ENCODE data around the gene RFTN1.

Gene RFTN1

GRCh38 chr3:16486201-16486600, 27.3 kb downstream of the RFTN1 start:
- no peak for DNase-seq (ENCODE audit: low read depth)

GRCh38 chr3:16485395-16485992, 28.0 kb downstream of the RFTN1 start:
- DNase-seq (ENCODE audit: low read depth), result no peak

DNA sequence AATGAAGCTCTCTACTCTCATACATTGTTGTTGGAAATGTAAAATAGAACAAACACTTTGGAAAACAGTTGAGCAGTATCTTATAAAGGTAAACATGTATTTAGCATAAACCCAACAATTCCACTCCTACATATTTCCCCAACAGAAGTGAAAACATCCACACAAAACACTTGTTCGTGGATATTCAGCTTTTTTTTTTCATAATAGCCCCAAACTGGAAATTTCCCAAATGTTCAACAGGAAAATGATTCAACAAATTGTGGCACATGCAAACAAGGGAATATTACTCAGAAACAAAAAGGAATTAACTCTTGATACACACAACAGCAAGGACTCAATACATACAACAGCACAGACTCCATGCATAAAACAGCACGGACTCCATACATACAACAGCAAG, 28.5 kb downstream of the RFTN1 start:
- no peak for DNase-seq (ENCODE audit: low read depth)

GRCh38 chr3:16484216-16484615, 29.3 kb downstream of the RFTN1 start:
- DNase-seq (ENCODE audit: low read depth), result no peak

- DNase-seq (ENCODE audit: low read depth), result no peak
Observed at GRCh38 chr3:16482770-16483531, 30.5 kb downstream of the RFTN1 start.

- no peak for DNase-seq (ENCODE audit: low read depth)
Observed at GRCh38 chr3:16482194-16482769, 31.2 kb downstream of the RFTN1 start.

GRCh38 chr3:16481546-16481897, 32.0 kb downstream of the RFTN1 start:
- DNase-seq (ENCODE audit: low read depth), result no peak

GRCh38 chr3:16480861-16481545, 32.5 kb downstream of the RFTN1 start:
- DNase-seq (ENCODE audit: low read depth), result no peak

DNA sequence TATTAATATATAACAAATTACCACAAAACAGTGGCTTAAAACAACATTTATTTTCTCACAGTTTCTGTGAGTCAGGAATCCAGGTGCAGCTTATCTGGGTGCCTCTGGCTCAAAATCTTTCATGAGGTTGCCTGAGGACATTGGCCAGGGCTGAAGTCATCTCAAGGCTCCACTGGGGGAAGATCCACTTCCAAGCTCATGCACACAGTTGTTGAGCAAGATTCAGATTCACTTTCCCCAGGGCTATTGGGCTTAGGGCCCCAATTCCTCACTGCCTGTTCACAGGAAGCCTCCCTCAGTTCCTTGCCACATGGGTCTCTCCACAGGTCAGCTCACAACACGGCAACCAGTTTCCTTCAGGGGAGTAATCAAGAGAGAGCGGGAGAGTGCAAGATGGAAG, 35.0 kb downstream of the RFTN1 start:
- DNase-seq (ENCODE audit: low read depth), result no peak

GRCh38 chr3:16477521-16477920, 36.0 kb downstream of the RFTN1 start:
- no peak for DNase-seq (ENCODE audit: low read depth)

DNA sequence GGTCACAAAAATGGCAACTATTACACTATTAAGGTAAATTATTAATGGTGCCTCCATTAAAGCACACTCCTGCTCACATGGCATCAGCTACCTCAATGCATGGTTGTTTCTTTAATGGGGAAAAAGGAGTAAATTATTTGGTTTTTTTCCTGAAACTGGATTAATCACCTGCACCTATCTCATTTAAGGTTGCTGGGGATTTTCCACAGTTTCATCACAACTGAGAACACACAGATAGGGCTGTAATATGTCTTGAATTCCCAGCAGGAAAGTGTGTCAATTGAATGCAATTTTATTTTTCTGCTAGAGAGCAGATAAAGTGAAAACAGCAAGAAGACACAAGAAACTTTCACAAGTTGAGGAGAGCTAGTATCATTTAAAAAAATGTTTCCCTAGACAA, 36.4 kb downstream of the RFTN1 start:
- DNase-seq (ENCODE audit: low read depth), result no peak

DNA sequence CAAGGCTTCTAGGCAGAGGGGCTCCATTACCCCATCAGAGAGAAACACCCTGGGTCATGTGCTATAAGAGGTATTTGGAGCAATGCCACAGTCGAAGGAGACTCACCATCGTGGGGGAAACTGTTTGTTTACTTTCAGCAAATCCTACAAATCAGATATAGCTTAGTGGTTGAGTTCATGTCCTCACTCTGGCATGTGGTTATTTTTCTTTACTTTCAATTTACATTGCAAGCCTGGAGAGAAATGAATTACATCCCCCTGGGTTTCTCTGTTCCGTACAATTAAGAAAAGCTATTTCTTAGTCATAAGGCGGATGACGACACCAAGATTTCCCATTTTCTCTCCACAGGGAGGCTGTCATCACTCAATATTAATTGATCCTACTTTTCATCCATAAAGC, 36.9 kb downstream of the RFTN1 start:
- DNase-seq (ENCODE audit: low read depth), result no peak

DNA sequence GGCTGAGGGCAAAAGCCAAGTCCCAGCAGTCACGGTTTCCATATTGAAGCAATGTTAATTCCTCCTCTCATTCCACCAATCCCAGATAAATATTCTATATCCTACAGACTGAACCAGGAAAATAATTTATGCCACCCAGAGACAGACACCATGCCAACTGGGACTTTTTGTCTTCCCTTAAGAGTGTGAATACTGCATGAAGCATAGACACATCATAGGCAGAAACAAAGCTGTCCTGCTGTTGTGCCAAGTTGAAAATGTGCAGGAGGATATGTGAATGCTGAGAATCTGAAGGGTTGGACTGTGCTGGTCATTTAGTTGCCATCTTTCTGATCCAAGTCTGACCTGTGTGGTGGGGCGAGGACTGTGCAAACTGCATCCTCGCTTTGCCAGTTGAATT, 37.7 kb downstream of the RFTN1 start:
- no peak for DNase-seq (ENCODE audit: low read depth)

DNA sequence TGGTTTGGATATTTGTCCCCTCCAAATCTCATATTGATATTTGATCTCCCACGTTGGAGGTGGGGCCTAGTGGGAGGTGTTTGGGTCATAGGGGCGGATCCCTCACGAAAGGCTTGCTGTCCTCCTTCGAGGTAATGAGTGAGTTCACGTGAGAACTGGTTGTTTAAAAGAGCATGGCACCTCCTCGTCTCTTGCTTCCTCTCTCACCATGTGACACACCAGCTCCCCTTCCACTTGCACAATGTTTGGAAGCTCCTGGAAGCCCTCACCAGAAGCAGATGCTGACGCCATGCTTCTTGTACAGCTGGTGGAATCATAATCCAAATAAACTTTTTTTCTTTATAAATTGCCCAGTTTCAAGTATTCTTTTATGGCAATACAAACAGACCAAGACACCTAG, 38.6 kb downstream of the RFTN1 start:
- DNase-seq (ENCODE audit: low read depth), result no peak

DNA sequence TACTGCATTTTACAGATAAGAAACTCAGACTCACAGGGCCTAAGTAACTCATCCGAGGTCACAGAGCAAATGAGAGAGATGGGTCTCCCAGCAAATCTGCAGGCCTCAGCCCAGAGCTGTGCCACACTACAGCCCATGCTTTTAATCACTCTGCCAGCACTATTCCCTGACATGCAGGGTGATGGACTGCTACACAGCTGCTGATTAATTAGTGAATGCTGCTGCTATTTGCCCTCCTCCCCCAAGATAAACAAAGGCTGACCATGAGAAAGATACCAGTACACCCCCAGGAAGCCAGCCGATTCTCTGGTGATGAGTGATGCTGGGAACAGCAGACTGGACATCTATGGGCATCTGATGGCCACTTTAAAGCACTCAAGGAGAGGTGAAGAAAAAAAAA, 39.3 kb downstream of the RFTN1 start:
- no peak for DNase-seq (ENCODE audit: low read depth)

GRCh38 chr3:16472593-16472992, 40.9 kb downstream of the RFTN1 start:
- no peak for DNase-seq (ENCODE audit: low read depth)

GRCh38 chr3:16471897-16472296, 41.6 kb downstream of the RFTN1 start:
- DNase-seq (ENCODE audit: low read depth), result no peak

GRCh38 chr3:16470590-16470989, 42.9 kb downstream of the RFTN1 start:
- DNase-seq (ENCODE audit: low read depth), result no peak

GRCh38 chr3:16468336-16469098, 45.0 kb downstream of the RFTN1 start:
- DNase-seq (ENCODE audit: low read depth), result no peak

DNA sequence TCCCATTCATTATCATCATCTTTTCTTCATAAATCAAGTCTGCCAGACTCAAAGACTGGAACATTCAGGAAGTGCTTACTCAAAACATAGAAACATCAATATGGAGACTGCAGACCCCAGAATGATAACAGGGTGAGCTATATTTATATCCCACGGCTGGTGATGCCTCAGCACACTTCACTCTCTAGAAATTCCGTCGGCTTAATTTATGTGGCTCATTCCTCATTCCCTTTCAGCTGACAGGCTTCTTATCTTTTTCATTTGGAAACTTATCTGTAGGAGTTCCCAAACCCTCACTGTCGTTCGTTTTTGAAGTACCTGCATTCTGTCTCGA, 45.5 kb downstream of the RFTN1 start:
- no peak for DNase-seq (ENCODE audit: low read depth)

- DNase-seq (ENCODE audit: low read depth), result peak; percentile 31
Observed at GRCh38 chr3:16467393-16467792, 46.1 kb downstream of the RFTN1 start.

GRCh38 chr3:16466822-16467221, 46.7 kb downstream of the RFTN1 start:
- DNase-seq (ENCODE audit: low read depth), result no peak

Data from stimulated activated CD8-positive, alpha-beta memory T cell treated with anti-CD3 and anti-CD28 coated beads, Interleukin-4, amount 100 ng/mL, for 24 hours (primary cell).